Measurements from ENCODE around the gene ERBIN.
"Not testable (repeated sequence)": the region's sequence is repeated elsewhere in the genome, so short reads cannot be mapped to it uniquely, and the experiment has no call there.

ERBIN gene

GRCh38 chr5:65967288-65968066, 41.1 kb downstream of the ERBIN start:
- DNase-seq, result no peak

DNA sequence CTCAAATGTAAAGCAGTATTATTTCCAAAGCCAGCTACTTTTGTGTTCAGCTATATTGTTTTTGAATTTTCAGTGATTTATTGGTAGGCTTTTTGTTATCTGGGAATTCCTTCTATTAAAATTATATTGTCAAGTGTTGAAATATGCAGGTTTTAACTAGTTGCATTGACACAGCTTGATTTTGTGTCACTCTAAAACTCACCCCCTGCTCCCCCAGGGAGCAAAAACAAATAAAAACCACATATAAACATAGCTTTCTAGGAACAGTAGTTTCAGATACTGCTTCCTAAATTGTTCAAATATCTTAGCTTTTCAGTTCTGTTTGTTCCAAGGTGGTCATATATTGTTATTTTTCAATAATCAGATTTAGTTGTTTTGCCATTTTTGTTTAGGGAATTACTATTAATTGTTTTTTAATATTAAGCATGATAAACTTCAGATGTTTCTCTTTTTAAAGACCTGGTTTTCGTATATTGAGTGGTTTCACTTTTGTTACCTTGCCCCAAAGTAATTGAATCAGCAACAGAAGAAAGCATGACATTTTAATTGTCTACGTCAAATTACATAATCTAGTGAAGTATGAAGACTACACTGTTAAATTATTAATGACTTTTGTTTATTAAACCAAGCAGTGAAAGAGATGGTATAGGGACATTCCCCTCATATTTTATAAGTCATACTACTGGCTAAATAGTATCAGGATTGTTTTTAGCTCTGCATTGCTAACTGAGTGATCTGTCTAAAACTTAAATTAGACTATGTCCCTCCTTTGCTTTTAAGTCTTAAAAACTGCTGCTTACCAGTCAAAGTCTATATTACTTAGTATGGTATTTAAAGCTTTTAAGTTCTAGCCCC, 43.4 kb downstream of the ERBIN start:
- no peak for DNase-seq

DNA sequence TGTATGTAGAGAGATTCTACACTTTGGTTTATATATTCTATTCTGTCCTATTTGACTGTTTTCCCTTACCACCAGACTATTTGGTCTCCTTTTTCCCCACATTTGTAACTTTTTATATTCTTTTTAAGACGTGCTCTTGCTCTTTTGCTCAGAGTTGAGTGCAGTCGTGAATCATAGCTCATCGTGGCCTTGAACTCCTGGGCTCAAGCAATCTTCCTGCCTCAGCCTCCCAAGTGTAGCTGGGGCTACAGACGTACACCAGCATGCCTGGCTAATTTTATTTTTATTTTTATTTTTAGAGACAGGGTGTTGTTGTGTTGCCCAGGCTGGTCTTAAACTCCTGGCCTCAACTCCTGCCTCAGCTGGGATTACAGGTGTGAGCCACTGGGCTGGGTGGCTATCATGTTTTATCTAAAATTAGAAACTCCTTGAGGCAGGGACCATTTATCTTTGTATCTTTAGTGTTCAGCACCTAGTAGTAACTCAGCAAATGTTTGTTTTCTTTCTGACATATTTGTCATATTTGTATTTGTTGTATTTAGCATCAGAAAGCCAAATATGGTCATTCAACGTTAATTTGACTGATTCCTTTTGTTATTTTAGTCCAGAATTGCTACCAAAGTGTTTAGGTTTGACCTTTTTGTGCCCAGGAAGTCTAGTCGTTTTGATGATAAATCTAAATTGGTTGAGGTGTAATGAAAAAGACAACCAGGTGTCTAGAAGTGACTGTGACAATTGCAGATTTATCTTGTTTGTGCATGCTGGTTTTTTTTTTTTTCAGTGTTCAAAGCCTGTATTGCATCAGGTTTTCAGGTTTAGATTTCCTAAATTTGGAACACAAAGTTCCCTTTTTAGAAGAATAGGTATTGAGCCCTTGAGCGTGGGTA, 44.3 kb downstream of the ERBIN start:
- no peak for DNase-seq

DNA sequence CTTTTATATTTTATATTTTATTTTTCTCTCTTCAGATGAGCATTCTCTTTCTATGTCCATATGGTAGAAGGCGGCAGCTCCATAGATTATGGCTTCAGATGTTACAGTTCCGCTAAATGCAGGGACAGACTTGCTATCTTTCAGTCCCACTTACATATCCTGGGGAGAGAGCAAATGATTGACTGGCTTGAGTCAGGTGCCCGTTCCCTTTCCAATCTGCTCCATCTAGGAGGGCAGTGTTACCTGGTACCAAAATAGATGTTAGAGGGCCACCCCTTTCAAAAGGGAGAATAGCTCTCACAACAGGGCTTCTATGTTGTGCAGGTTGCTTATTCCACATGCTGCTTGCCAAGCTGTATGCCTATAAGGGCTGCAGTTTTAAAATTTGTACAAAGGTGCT, 45.3 kb downstream of the ERBIN start:
- no peak for DNase-seq

- not testable (repeated sequence) for DNase-seq
Observed at GRCh38 chr5:65972896-65973295, 46.5 kb downstream of the ERBIN start.

- DNase-seq, result no peak
Observed at GRCh38 chr5:65978251-65978650, 51.9 kb downstream of the ERBIN start.

DNA sequence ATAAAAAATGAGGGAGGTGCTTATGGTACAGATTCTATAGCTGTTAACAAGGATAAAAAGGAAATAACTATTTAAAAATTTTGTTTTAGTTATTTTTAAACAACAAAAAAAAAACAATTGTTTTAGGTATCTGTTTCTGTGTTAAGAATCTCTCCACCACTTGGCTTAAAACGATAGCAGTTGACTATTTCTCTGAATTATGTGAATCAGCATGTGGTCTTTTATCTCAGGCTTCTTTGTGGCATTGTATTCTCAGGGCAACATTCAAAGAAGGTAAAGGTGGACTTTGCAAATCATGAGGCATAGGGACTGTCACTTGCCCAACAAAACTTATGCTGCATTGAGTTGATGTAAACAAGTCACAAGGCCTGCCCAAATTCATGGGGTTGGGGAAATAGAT, 55.2 kb downstream of the ERBIN start:
- no peak for DNase-seq

DNA sequence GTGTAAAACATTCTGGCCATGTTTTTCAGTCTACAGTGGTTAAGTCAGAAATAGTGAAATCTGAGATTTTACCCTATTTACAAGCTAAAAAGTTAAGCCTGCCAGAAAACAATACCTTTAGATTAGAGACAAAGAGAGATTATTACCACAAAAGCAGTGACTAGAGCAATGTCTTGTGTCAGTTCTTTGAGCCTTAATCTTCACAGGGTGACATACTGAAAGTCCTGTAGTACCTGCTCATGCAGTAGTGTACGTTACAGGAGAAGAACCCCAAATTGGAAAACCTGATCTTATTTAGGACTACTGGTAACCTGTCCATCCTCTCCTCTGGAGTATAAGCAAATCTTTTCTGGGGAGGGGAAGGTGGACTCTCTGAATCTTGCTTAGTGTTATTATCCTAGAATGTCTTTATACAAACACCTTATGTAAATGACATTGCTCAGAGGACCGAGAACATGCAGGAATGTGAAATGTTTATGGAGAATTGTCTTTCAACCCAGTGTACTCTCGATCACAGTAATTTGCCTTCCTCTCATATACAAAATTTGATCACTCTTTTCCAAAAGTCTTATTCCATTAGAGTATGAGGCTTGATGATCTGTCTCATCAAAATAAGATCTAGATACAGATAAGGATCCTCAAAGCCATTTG, 55.7 kb downstream of the ERBIN start:
- DNase-seq, result no peak

DNA sequence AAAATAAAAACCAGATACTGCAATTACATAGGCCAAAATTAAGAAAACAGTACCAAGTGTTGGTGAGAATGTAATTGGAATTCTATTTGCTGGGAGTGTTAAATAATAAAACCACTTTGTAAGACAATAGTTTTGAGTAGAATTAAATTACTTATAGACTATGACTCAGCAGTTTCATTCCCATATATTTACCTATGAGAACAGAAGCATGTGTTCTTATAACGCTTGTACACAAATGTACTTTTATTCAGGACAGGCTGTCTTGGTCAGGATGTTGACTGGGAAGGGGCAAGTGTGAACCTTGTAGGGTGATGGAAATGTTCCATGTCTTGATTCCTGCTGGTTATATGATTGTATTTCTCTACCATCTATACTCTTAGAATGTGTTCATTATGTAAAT, 56.3 kb downstream of the ERBIN start:
- no peak for DNase-seq

GRCh38 chr5:65984098-65984885, 57.9 kb downstream of the ERBIN start:
- DNase-seq, result no peak

GRCh38 chr5:65986050-65986451, 59.7 kb downstream of the ERBIN start:
- DNase-seq, result peak; percentile 16 to 54 (median 29)

DNA sequence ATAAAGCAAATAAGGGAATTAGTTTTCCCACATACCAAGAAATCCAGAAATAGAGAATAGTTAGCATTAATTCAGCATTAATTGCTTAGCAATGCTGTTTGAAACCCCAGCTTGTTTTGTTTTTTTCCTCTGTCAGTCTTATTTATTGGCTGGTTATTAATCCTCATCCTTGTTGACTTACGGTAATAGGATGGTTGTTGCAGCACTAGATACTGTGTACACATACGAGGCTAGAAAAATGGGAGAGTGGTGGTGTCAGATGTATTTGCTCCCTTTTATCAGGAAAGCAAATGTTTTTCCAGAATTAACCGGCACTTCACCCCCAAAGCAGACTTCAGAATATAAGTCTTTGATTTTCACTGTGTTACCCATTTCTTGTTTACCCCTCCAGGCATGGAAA, 60.4 kb downstream of the ERBIN start:
- DNase-seq, result no peak

- no peak for DNase-seq
Observed at GRCh38 chr5:65987982-65988381, 61.6 kb downstream of the ERBIN start.

GRCh38 chr5:65989158-65989557, 62.8 kb downstream of the ERBIN start:
- peak in 2 of 4 experiments; percentile 6 to 8 for DNase-seq

DNA sequence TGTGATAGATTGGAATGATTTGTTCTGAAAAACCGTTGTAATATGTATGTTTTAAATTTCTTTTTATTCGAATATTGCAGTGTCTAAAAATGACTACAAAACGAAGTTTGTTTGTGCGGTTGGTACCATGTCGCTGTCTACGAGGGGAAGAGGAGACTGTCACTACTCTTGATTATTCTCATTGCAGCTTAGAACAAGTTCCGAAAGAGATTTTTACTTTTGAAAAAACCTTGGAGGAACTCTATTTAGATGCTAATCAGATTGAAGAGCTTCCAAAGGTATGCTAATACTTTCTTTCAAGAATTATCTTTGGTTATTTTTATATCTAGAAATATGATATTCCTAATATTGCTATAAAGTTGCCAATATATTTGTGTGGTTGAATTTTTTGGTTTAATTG, 66.3 kb downstream of the ERBIN start:
- no peak for DNase-seq

DNA sequence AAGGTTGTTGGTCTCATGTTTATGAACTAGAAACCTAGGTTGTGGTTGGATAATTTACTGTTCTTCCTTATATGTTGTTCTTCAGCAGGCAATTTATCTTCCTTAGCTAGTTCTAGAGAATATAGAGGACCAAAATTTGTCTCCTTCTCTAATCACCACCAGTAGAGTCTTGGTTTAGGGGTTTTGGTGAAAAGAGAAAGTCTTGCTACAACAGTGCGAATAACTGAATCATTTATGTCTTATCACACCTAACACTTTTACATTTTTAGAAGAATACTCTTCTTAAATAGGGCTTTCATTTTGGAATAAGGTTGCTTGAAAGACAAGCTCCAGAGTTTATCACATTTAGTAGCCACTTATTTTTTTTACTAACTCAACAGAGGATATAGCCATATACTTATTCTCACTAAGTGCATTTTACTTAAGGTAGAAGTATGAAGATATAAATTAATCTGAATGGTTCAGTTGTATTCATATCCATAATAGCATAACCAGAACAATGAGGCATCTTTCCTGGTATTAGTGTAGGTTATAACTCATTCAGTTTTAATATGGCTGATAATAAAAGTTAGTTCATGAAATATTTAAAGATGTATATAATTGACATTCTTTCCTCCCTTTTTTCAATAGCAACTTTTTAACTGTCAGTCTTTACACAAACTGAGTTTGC, 67.9 kb downstream of the ERBIN start:
- DNase-seq, result no peak

- DNase-seq, result no peak
Observed at GRCh38 chr5:65999061-65999723, 72.8 kb downstream of the ERBIN start.

- DNase-seq, result no peak
Observed at GRCh38 chr5:66001952-66002351, 75.6 kb downstream of the ERBIN start.

GRCh38 chr5:66002415-66002814, 76.0 kb downstream of the ERBIN start:
- DNase-seq, result no peak

DNA sequence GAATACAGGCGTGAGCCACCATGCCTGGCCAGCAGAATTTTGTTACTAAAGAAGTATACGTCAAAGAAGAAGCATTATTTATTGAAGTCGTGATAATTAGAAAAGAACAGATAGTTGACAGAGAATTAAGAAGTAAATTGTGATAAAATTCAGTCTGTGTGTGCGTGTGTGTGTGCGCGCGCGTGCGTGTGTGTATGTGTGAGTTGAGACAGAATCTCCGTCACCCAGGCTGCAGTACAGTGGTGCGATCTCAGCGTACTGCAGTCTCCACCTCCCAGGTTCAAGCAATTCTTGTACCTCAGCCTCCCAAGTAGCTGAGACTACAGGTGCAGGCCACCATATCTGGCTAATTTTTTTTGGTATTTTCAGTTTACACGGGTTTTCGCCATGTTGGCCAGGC, 77.8 kb downstream of the ERBIN start:
- no peak for DNase-seq

Measured in suppressor macrophage (primary cell).